GM12878 (cell line): Measurements from ENCODE around the gene TEKT3. TPM values are rescaled to one million over a fixed set of nuclear protein-coding genes. Genes with fewer than 3 reads are reported as not detected.

Experiments used
- ATAC-seq: fragments of 200-7000 bp; cut with Tn5 transposase; 3 replicates; pipeline ENCODE4 v1.9.1; 2020; ENCODE audit warnings: mild to moderate bottlenecking, moderate library complexity
- BruUV-seq: library from RNA; stranded (reverse); fragments of 400-500 nt; replicated peaks from 2 replicates; lab custom pipeline; 2021; lab: Mats Ljungman, UMichigan
- CTCF ChIA-PET: fragments of 300-600 bp; sonication (Branson Sonifier 250); formaldehyde crosslinking; extraction: SDS; loops from one replicate; lab custom pipeline; 2021; ENCODE audit warnings: inconsistent platforms; lab: Yijun Ruan, JAX
- POLR2A ChIA-PET: fragments of 350-600 bp; formaldehyde crosslinking; extraction: SDS; loops from one replicate; lab custom pipeline; 2021; ENCODE audit warnings: inconsistent platforms; lab: Charles Lee
- RAD21 ChIA-PET: fragments of 300-600 bp; sonication (Branson Sonifier 250); formaldehyde crosslinking; loops from one replicate; lab custom pipeline; 2023; ENCODE audit warnings: antibody characterized with exemption; ENCODE audit not compliant: unreplicated experiment; lab: Charles Lee
- SMC1A ChIA-PET: fragments of 300-600 bp; sonication (Branson Sonifier 250); formaldehyde crosslinking; loops from one replicate; lab custom pipeline; 2023; ENCODE audit not compliant: unreplicated experiment, uncharacterized antibody; lab: Charles Lee
- DNase-seq: peaks from one replicate; pipeline ENCODE4 v3.0.0-alpha.2; 2011; ENCODE audit warnings: low read depth, low spot score
- FAIRE-seq: peaks from 3 replicates; lab custom pipeline; 2011; peaks lifted over from hg19 to GRCh38; lab: Jason Lieb, UNC
- H2AFZ ChIP-seq: 2 replicates; pipeline ENCODE4 v1.6.0; 2011; ENCODE audit warnings: low read depth, low read length, control low read depth; ENCODE audit not compliant: control insufficient read depth
- H3K27ac ChIP-seq: 2 replicates; pipeline ENCODE4 v1.5.1; 2011; ENCODE audit warnings: control low read depth; ENCODE audit not compliant: control insufficient read depth, insufficient read depth
- H3K27me3 ChIP-seq, 2 experiments: replicated peaks in 1 of 2; 2 replicates each; pipeline versions ENCODE4 v1.6.0 to v1.6.1; 2011; ENCODE audit warnings: low read length in 1 of 2; ENCODE audit not compliant: control insufficient read depth in 2 of 2, insufficient read depth in 2 of 2
- H3K36me3 ChIP-seq, 2 experiments: 2 replicates each; pipeline ENCODE4 v1.5.1; 2011; ENCODE audit warnings: low read length in 1 of 2; ENCODE audit not compliant: control insufficient read depth in 2 of 2, insufficient read depth in 2 of 2
- H3K4me1 ChIP-seq: 2 replicates; pipeline ENCODE4 v1.6.1; 2011; ENCODE audit warnings: mild to moderate bottlenecking, low read length, moderate library complexity, mixed read lengths; ENCODE audit not compliant: control insufficient read depth, insufficient read depth
- H3K4me2 ChIP-seq: 2 replicates; pipeline ENCODE4 v1.6.0; 2011; ENCODE audit warnings: control low read depth; ENCODE audit not compliant: control insufficient read depth, insufficient read depth
- H3K4me3 ChIP-seq: fragments of 200-600 bp; sonication (generic); 2 replicates; pipeline ENCODE4 v1.5.1; 2016
- H3K79me2 ChIP-seq: 2 replicates; pipeline ENCODE4 v1.6.0; 2011; ENCODE audit warnings: low read length; ENCODE audit not compliant: control insufficient read depth, insufficient read depth
- H3K9ac ChIP-seq: 2 replicates; pipeline ENCODE4 v1.8.0; 2011; ENCODE audit warnings: low read length, control low read depth, mixed read lengths; ENCODE audit not compliant: control insufficient read depth, insufficient read depth
- H3K9me3 ChIP-seq: replicated peaks from 3 replicates; pipeline ENCODE4 v1.5.1; 2011; ENCODE audit warnings: mild to moderate bottlenecking, low read length; ENCODE audit not compliant: control insufficient read depth, insufficient read depth
- H4K20me1 ChIP-seq: 2 replicates; pipeline ENCODE4 v1.6.0; 2011; ENCODE audit not compliant: control insufficient read depth, insufficient read depth
- BCLAF1 ChIP-seq: fragments of 450-650 bp; IDR thresholded peaks from 2 replicates; pipeline ENCODE4 v1.6.1; 2017; ENCODE audit warnings: antibody characterized with exemption, mild to moderate bottlenecking, moderate library complexity
- BHLHE40 ChIP-seq, 2 experiments: fragments of 450-650 bp in 1 of 2; IDR thresholded peaks; 2 replicates each; pipeline ENCODE4 v1.6.1; 2011 to 2017; ENCODE audit warnings: low read depth in 2 of 2, borderline replicate concordance in 1 of 2, improper control_type of control experiment in 1 of 2, low read length in 1 of 2, mild to moderate bottlenecking in 1 of 2
- ELK1 ChIP-seq: IDR thresholded peaks from 2 replicates; pipeline ENCODE4 v1.6.1; 2012; ENCODE audit warnings: low read depth, low read length, improper control_type of control experiment
- GABPA ChIP-seq: IDR thresholded peaks from 2 replicates; pipeline ENCODE4 v1.6.1; 2014; ENCODE audit warnings: antibody characterized with exemption, low read depth, mild to moderate bottlenecking, inconsistent platforms
- NR2C1 ChIP-seq: fragments of 450-650 bp; IDR thresholded peaks from 2 replicates; pipeline ENCODE4 v1.6.1; 2017; ENCODE audit warnings: antibody characterized with exemption, mild to moderate bottlenecking, moderate library complexity
- RAD51 ChIP-seq: fragments of 450-650 bp; IDR thresholded peaks from 2 replicates; pipeline ENCODE4 v1.6.1; 2016; ENCODE audit warnings: moderate library complexity, mild to moderate bottlenecking, inconsistent platforms
- TCF3 ChIP-seq: IDR thresholded peaks from 2 replicates; pipeline ENCODE4 v1.6.1; 2012; ENCODE audit warnings: low read depth, mild to moderate bottlenecking, low read length, borderline replicate concordance; ENCODE audit not compliant: insufficient read depth
- TCF7 ChIP-seq: IDR thresholded peaks from 2 replicates; pipeline ENCODE4 v1.6.1; 2014; ENCODE audit warnings: antibody characterized with exemption, borderline replicate concordance
- ZNF24 ChIP-seq: fragments of 450-650 bp; IDR thresholded peaks from 2 replicates; pipeline ENCODE4 v1.6.1; 2017; ENCODE audit warnings: antibody characterized with exemption, mild to moderate bottlenecking
- ZNF592 ChIP-seq: fragments of 450-650 bp; IDR thresholded peaks from 2 replicates; pipeline ENCODE4 v1.6.1; 2017; ENCODE audit warnings: mild to moderate bottlenecking, moderate library complexity
- WGBS: methylation state at CpG from one replicate; pipeline ENCODE4 v1.1.6; 2016; ENCODE audit warnings: low lambda C conversion rate; ENCODE audit not compliant: insufficient replicate concordance, insufficient coverage; ENCODE audit errors: missing lambda C conversion rate; 5-methylcytosine and 5-hydroxymethylcytosine counted together
- in situ Hi-C: fragments of 300-500 bp; cut with MboI; formaldehyde crosslinking; loops from 9 replicates; pipeline ENCODE4 v1.14.3; 2018; ENCODE audit warnings: mixed read lengths
- intact Hi-C: fragments of 100-400 bp; cut with micrococcal nuclease; formaldehyde crosslinking; loops from one replicate; pipeline ENCODE4 v1.14.2; 2022; ENCODE audit not compliant: unreplicated experiment
- polyA plus RNA-seq, 11 experiments: library from polyadenylated mRNA; depleted of rRNA in 4 of 11; unstranded in 6 of 11; stranded (reverse) in 5 of 11; fragments of >200 nt; fragmentation: Nextera tagmentation in 4 of 11; fragmentation: Illumina TruSeq in 1 of 11; extraction: Ambion mirVana in 4 of 11; extraction: Trizol in 1 of 11; gene quantifications; 1 replicate in 1 of 11; 2 replicates in 10 of 11; pipeline versions ENCODE4 v1.2.1 to v1.2.3, GENCODE V29; 2011 to 2016; ENCODE audit warnings: inconsistent platforms in 2 of 11, missing spikeins in 2 of 11, low read depth in 1 of 11
- total RNA-seq, 4 experiments: library from RNA; depleted of rRNA in 3 of 4; stranded (reverse); fragments of >200 nt in 3 of 4; fragmentation: Illumina TruSeq in 1 of 4; extraction: Trizol in 1 of 4; gene quantifications; 2 replicates each; pipeline versions ENCODE4 v1.2.1 to v1.2.3, GENCODE V29; 2013 to 2021

The TEKT3 gene
- total and polyA plus RNA-seq, 10 of the 15 experiments (the other 5 are each of a cell fraction or from before 2014, with no cell fraction given), result 0.15 TPM; not detected in 9

GRCh38 chr17:15291674-15292361 lies 49.6 kb downstream of the TEKT3 start (continued):
- TF ChIP-seq ZNF592, result no peak
- no peak for TF ChIP-seq ELK1

- CTCF ChIA-PET, result no interaction called here
- Histone ChIP-seq H3K27me3 (no peaks in the 10 kb centered on the region), H3K9ac (no peak overlapping the region), H3K79me2 (no peaks in the 10 kb centered on the region)
- in situ Hi-C loops, result no loop called here
- no peak for TF ChIP-seq BCLAF1
- no peak for TF ChIP-seq TCF7
- TF ChIP-seq NR2C1, result no peak
- TF ChIP-seq BHLHE40 (IDR thresholded peaks at IDR 0.05; ENCODE audit: borderline replicate concordance in 1 of 2, low read depth in 2 of 2, low read length in 1 of 2), result no peak
- TF ChIP-seq TCF3, result no peak
- TF ChIP-seq ZNF24, result no peak
- no peak for TF ChIP-seq GABPA
- no peak for TF ChIP-seq RAD51
- TF ChIP-seq, all 136 proteins: peak for 0
- no peak for DNase-seq
- no peak for FAIRE-seq
- no peak overlapping the region for H3K4me2 ChIP-seq
- H3K4me3 ChIP-seq, result no peak overlapping the region
- intact Hi-C loops, result no loop called here
- H3K9me3 ChIP-seq, result no peaks in the 10 kb centered on the region
- H2AFZ ChIP-seq, result no peak overlapping the region
- BruUV-seq, result no TSS peak
- no peaks in the 10 kb centered on the region for H3K36me3 ChIP-seq
- ATAC-seq, result no peak
- RAD21 ChIA-PET, result no interaction called here
- 62% methylated on average over 6 of the region's 6 CpGs for WGBS
- POLR2A ChIA-PET, result no interaction called here
- H4K20me1 ChIP-seq, result no peaks in the 10 kb centered on the region
- SMC1A ChIA-PET, result no interaction called here
- no peaks in the 10 kb centered on the region for H3K4me1 ChIP-seq
- no peak overlapping the region for H3K27ac ChIP-seq
Observed at GRCh38 chr17:15290605-15291004, 50.8 kb downstream of the TEKT3 start.
